BLaER1 (cell line): ENCODE measurements around the gene NHEJ1.
A peak's percentile ranks its signal among the peaks of the same experiment; 100 is the strongest.

Source experiments
- H3K27ac ChIP-seq: shearing (Covaris generic); formaldehyde crosslinking; 2 replicates; pipeline ENCODE4 v1.8.1; 2022
- H3K27me3 ChIP-seq: shearing (Covaris generic); formaldehyde crosslinking; 2 replicates; pipeline ENCODE4 v1.8.1; 2022
- H3K36me3 ChIP-seq: shearing (Covaris generic); formaldehyde crosslinking; 2 replicates; pipeline ENCODE4 v1.8.1; 2022
- H3K4me1 ChIP-seq: shearing (Covaris generic); formaldehyde crosslinking; 2 replicates; pipeline ENCODE4 v1.8.1; 2022
- H3K4me2 ChIP-seq: shearing (Covaris generic); formaldehyde crosslinking; 2 replicates; pipeline ENCODE4 v1.8.1; 2022
- H3K4me3 ChIP-seq: shearing (Covaris generic); formaldehyde crosslinking; 2 replicates; pipeline ENCODE4 v1.8.1; 2022
- H3K9ac ChIP-seq: shearing (Covaris generic); formaldehyde crosslinking; 2 replicates; pipeline ENCODE4 v1.8.1; 2022
- H3K9me3 ChIP-seq: shearing (Covaris generic); formaldehyde crosslinking; 2 replicates; pipeline ENCODE4 v1.8.1; 2022
- H4K20me1 ChIP-seq: shearing (Covaris generic); formaldehyde crosslinking; 2 replicates; pipeline ENCODE4 v1.8.1; 2022
- Cebpa-rat ChIP-seq: shearing (Covaris generic); IDR thresholded peaks from 2 replicates; pipeline ENCODE4 v1.8.1; 2022

NHEJ1 gene

GRCh38 chr2:219125225-219125885 lies 35.3 kb downstream of the NHEJ1 start:
- Histone ChIP-seq H3K9ac (no peak overlapping the region), H4K20me1 (peaks cover 48% of the 10 kb centered on the region), H3K36me3 (no peaks in the 10 kb centered on the region), H3K4me3 (no peak overlapping the region), H3K27me3 (no peaks in the 10 kb centered on the region), H3K9me3 (no peaks in the 10 kb centered on the region), H3K4me1 (no peaks in the 10 kb centered on the region), H3K27ac (no peak overlapping the region), H3K4me2 (no peak overlapping the region)
- no peak for TF ChIP-seq Cebpa-rat

- no peak overlapping the region for H3K4me3 ChIP-seq
- H4K20me1 ChIP-seq, result peaks cover 56% of the 10 kb centered on the region
- H3K27ac ChIP-seq, result no peak overlapping the region
- no peak overlapping the region for H3K9ac ChIP-seq
- no peaks in the 10 kb centered on the region for H3K9me3 ChIP-seq
- no peak overlapping the region for H3K4me2 ChIP-seq
- no peak for TF ChIP-seq Cebpa-rat
- no peaks in the 10 kb centered on the region for H3K36me3 ChIP-seq
- no peaks in the 10 kb centered on the region for H3K4me1 ChIP-seq
- H3K27me3 ChIP-seq, result no peaks in the 10 kb centered on the region
Observed at GRCh38 chr2:219124381-219125110, 36.1 kb downstream of the NHEJ1 start.

- Histone ChIP-seq H3K4me2 (no peak overlapping the region), H3K27ac (no peak overlapping the region), H3K9me3 (no peaks in the 10 kb centered on the region), H3K4me3 (no peak overlapping the region), H3K27me3 (no peaks in the 10 kb centered on the region), H3K4me1 (peaks cover 8% of the 10 kb centered on the region), H3K9ac (no peak overlapping the region), H3K36me3 (no peaks in the 10 kb centered on the region), H4K20me1 (peaks cover 60% of the 10 kb centered on the region)
- TF ChIP-seq Cebpa-rat, result no peak
Observed at GRCh38 chr2:219123356-219124135, 37.1 kb downstream of the NHEJ1 start.

GRCh38 chr2:219122202-219122980 lies 38.2 kb downstream of the NHEJ1 start:
- Histone ChIP-seq H3K4me2 (no peak overlapping the region), H4K20me1 (peaks cover 50% of the 10 kb centered on the region), H3K27ac (no peak overlapping the region), H3K4me1 (peaks cover 20% of the 10 kb centered on the region), H3K9me3 (no peaks in the 10 kb centered on the region), H3K36me3 (no peaks in the 10 kb centered on the region), H3K9ac (no peak overlapping the region), H3K27me3 (no peaks in the 10 kb centered on the region), H3K4me3 (no peak overlapping the region)
- no peak for TF ChIP-seq Cebpa-rat

GRCh38 chr2:219120082-219120481 lies 40.5 kb downstream of the NHEJ1 start:
- Histone ChIP-seq H3K27ac (no peak overlapping the region), H3K27me3 (no peaks in the 10 kb centered on the region), H4K20me1 (peaks cover 30% of the 10 kb centered on the region), H3K4me1 (peaks cover 23% of the 10 kb centered on the region), H3K9ac (no peak overlapping the region), H3K9me3 (no peaks in the 10 kb centered on the region), H3K4me2 (no peak overlapping the region), H3K36me3 (no peaks in the 10 kb centered on the region), H3K4me3 (no peak overlapping the region)
- TF ChIP-seq Cebpa-rat, result no peak

- H3K4me2 ChIP-seq, result peak overlapping the region; percentile 84
Observed at GRCh38 chr2:219119422-219120043, 41.1 kb downstream of the NHEJ1 start.

GRCh38 chr2:219118504-219118903 lies 42.1 kb downstream of the NHEJ1 start:
- TF ChIP-seq Cebpa-rat, result no peak
- no peak overlapping the region for H3K27ac ChIP-seq
- H3K9ac ChIP-seq, result peak overlapping the region; percentile 30; the same call in 1 of the 2 replicates
- no peaks in the 10 kb centered on the region for H3K27me3 ChIP-seq
- peaks cover 30% of the 10 kb centered on the region for H4K20me1 ChIP-seq
- H3K4me1 ChIP-seq, result peaks cover 23% of the 10 kb centered on the region
- H3K4me2 ChIP-seq, result peak overlapping the region; percentile 84
- H3K4me3 ChIP-seq, result peak overlapping the region; percentile 20; the same call in 1 of the 2 replicates
- no peaks in the 10 kb centered on the region for H3K9me3 ChIP-seq
- H3K36me3 ChIP-seq, result no peaks in the 10 kb centered on the region

More at GRCh38 chr2:219119422-219120043, 41.1 kb downstream of the NHEJ1 start:
- peaks cover 23% of the 10 kb centered on the region for H3K4me1 ChIP-seq
- no peaks in the 10 kb centered on the region for H3K36me3 ChIP-seq
- peaks cover 30% of the 10 kb centered on the region for H4K20me1 ChIP-seq
- TF ChIP-seq Cebpa-rat, result no peak
- no peak overlapping the region for H3K4me3 ChIP-seq
- no peaks in the 10 kb centered on the region for H3K27me3 ChIP-seq
- H3K9ac ChIP-seq, result no peak overlapping the region
- no peaks in the 10 kb centered on the region for H3K9me3 ChIP-seq
- H3K27ac ChIP-seq, result no peak overlapping the region

- no peak overlapping the region for H3K4me2 ChIP-seq
- H4K20me1 ChIP-seq, result peaks cover 41% of the 10 kb centered on the region
Observed at GRCh38 chr2:219116776-219117646, 43.6 kb downstream of the NHEJ1 start.

More at GRCh38 chr2:219116776-219117646, 43.6 kb downstream of the NHEJ1 start:
- Histone ChIP-seq H3K9ac (no peak overlapping the region), H3K4me3 (no peak overlapping the region), H3K27me3 (no peaks in the 10 kb centered on the region), H3K36me3 (no peaks in the 10 kb centered on the region), H3K27ac (no peak overlapping the region), H3K9me3 (no peaks in the 10 kb centered on the region), H3K4me1 (peaks cover 23% of the 10 kb centered on the region)
- TF ChIP-seq Cebpa-rat, result no peak
